Hepatocyte (in vitro differentiated cells): ENCODE data around the gene BZW1. TPM values are rescaled to one million over a fixed set of nuclear protein-coding genes. Genes with fewer than 3 reads are reported as not detected.
"Not testable (repeated sequence)": the region's sequence is repeated elsewhere in the genome, so short reads cannot be mapped to it uniquely, and the experiment has no call there.

Source experiments
- DNase-seq: peaks from one replicate; pipeline ENCODE4 v3.0.0-alpha.2; 2016; ENCODE audit warnings: low spot score
- H2AFZ ChIP-seq: fragments of 200-600 bp; sonication (generic); 2 replicates; pipeline ENCODE4 v1.6.0; 2016; ENCODE audit warnings: antibody characterized with exemption, mild to moderate bottlenecking
- H3K27ac ChIP-seq: fragments of 200-600 bp; sonication (generic); 2 replicates; pipeline ENCODE4 v1.5.1; 2016; ENCODE audit warnings: mild to moderate bottlenecking
- H3K27me3 ChIP-seq: fragments of 200-600 bp; sonication (generic); 2 replicates; pipeline ENCODE4 v1.6.1; 2016
- H3K36me3 ChIP-seq: fragments of 200-600 bp; sonication (generic); replicated peaks from 2 replicates; pipeline ENCODE4 v1.5.1; 2016; ENCODE audit warnings: low read depth; ENCODE audit not compliant: insufficient read depth
- H3K4me1 ChIP-seq: fragments of 200-600 bp; sonication (generic); 2 replicates; pipeline ENCODE4 v1.5.1; 2016; ENCODE audit warnings: mild to moderate bottlenecking, moderate library complexity; ENCODE audit not compliant: insufficient read depth
- H3K4me2 ChIP-seq: fragments of 200-600 bp; sonication (generic); 2 replicates; pipeline ENCODE4 v1.6.0; 2016
- H3K4me3 ChIP-seq: fragments of 200-600 bp; sonication (generic); 2 replicates; pipeline ENCODE4 v1.5.1; 2016; ENCODE audit warnings: mild to moderate bottlenecking
- H3K79me2 ChIP-seq: fragments of 200-600 bp; sonication (generic); 2 replicates; pipeline ENCODE4 v1.6.0; 2017; ENCODE audit warnings: mild to moderate bottlenecking
- H3K9me2 ChIP-seq: fragments of 200-600 bp; sonication (generic); replicated peaks from 2 replicates; pipeline ENCODE4 v1.6.0; 2017; ENCODE audit warnings: mild to moderate bottlenecking; ENCODE audit not compliant: insufficient read depth
- H3K9me3 ChIP-seq: fragments of 200-600 bp; sonication (generic); 2 replicates; pipeline ENCODE4 v1.5.1; 2016; ENCODE audit warnings: low read depth, mild to moderate bottlenecking
- H4K20me1 ChIP-seq: fragments of 200-600 bp; sonication (generic); 2 replicates; pipeline ENCODE4 v1.6.0; 2016; ENCODE audit warnings: mild to moderate bottlenecking; ENCODE audit not compliant: insufficient read depth, poor library complexity, severe bottlenecking
- EZH2 ChIP-seq: fragments of 200-600 bp; sonication (generic); IDR thresholded peaks from 2 replicates; pipeline ENCODE4 v1.6.1; 2016; ENCODE audit warnings: antibody characterized with exemption, mild to moderate bottlenecking, borderline replicate concordance
- EZH2phosphoT487 ChIP-seq: fragments of 200-600 bp; sonication (generic); IDR thresholded peaks from one replicate; pipeline ENCODE4 v1.6.1; 2018; ENCODE audit warnings: antibody characterized with exemption, mild to moderate bottlenecking, low read depth, moderate library complexity; ENCODE audit not compliant: unreplicated experiment, severe bottlenecking
- WGBS: methylation state at CpG from one replicate; pipeline ENCODE4 v1.1.6; 2016; ENCODE audit warnings: low lambda C conversion rate; ENCODE audit errors: missing lambda C conversion rate; 5-methylcytosine and 5-hydroxymethylcytosine counted together
- polyA plus RNA-seq: library from polyadenylated mRNA; unstranded; fragments of >200 nt; fragmentation: Nextera tagmentation; extraction: Ambion mirVana; gene quantifications from 2 replicates; pipeline ENCODE4 v1.2.1, GENCODE V29; 2016
- total RNA-seq: library from RNA; depleted of rRNA; stranded (reverse); fragments of >200 nt; gene quantifications from 2 replicates; pipeline ENCODE4 v1.2.3, GENCODE V29; 2014
- TF ChIP-seq, protein P1 (sequence below): fragments of 200-600 bp; sonication (generic); IDR thresholded peaks from 2 replicates; pipeline ENCODE4 v1.5.1; 2016; ENCODE audit warnings: antibody characterized with exemption, mild to moderate bottlenecking; ENCODE audit not compliant: poor library complexity

The BZW1 gene
- total and polyA plus RNA-seq, 2 experiments from 2014 or later, result 133 to 237 TPM

DNA sequence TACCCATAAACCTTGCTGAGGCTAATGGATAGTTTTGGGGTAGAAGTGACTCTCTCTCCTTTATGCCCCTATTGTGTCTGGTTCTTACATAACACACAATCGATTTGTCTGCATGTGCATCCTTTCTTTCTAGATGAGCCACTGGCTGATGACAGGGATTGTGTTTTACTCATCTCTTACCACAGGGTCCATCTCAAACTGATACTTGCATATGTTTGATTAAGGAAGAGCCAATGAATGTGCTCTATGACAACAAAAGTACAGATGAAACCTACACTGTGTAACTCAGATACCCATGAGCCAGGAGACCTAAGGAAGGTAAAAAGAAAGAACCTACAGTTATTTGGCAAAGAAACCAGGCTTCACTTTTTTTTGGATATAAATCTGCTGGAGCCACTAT lies 13.2 kb upstream of the BZW1 start:
- Histone ChIP-seq H3K4me3 (no peak overlapping the region), H3K9me2 (no peaks in the 10 kb centered on the region), H3K9me3 (no peaks in the 10 kb centered on the region), H3K27ac (no peak overlapping the region), H4K20me1 (no peaks in the 10 kb centered on the region), H3K27me3 (no peaks in the 10 kb centered on the region), H3K79me2 (no peaks in the 10 kb centered on the region), H3K36me3 (no peaks in the 10 kb centered on the region), H3K4me2 (no peak overlapping the region), H3K4me1 (peaks cover 4% of the 10 kb centered on the region), H2AFZ (no peak overlapping the region)
- no peak for DNase-seq
- 88% methylated on average over 1 of the region's 1 CpG for WGBS
- no peak for TF ChIP-seq EZH2phosphoT487
- TF ChIP-seq, protein P1, sequence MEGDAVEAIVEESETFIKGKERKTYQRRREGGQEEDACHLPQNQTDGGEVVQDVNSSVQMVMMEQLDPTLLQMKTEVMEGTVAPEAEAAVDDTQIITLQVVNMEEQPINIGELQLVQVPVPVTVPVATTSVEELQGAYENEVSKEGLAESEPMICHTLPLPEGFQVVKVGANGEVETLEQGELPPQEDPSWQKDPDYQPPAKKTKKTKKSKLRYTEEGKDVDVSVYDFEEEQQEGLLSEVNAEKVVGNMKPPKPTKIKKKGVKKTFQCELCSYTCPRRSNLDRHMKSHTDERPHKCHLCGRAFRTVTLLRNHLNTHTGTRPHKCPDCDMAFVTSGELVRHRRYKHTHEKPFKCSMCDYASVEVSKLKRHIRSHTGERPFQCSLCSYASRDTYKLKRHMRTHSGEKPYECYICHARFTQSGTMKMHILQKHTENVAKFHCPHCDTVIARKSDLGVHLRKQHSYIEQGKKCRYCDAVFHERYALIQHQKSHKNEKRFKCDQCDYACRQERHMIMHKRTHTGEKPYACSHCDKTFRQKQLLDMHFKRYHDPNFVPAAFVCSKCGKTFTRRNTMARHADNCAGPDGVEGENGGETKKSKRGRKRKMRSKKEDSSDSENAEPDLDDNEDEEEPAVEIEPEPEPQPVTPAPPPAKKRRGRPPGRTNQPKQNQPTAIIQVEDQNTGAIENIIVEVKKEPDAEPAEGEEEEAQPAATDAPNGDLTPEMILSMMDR, result no peak
- no peak for TF ChIP-seq EZH2

DNA sequence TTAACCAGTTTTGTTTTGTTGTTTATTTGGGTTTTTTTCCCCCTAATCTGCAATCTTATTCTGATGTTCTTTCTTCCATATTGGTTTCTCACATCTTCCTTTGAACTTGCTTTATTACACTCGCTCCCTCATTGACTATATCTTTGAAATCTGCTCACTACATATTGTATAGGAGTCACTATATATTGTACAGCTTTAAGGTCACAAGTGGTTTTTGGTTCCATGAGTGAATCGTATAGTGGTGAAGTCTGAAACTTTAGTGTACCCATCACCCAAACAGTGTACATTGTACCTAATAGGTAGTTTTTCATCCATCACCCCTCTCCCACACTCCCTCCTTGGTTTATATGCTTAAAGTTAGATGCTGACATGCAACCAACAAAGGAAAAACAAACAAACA lies 11.3 kb upstream of the BZW1 start:
- no peaks in the 10 kb centered on the region for H3K79me2 ChIP-seq
- no peak for TF ChIP-seq EZH2phosphoT487
- no peak for TF ChIP-seq EZH2
- TF ChIP-seq, protein P1, result no peak
- H3K4me1 ChIP-seq, result peaks cover 4% of the 10 kb centered on the region
- no peaks in the 10 kb centered on the region for H3K36me3 ChIP-seq
- H2AFZ ChIP-seq, result no peak overlapping the region
- H3K9me2 ChIP-seq, result no peaks in the 10 kb centered on the region
- WGBS, result 98% methylated on average over 2 of the region's 2 CpGs
- H3K27me3 ChIP-seq, result no peaks in the 10 kb centered on the region
- H3K9me3 ChIP-seq, result no peaks in the 10 kb centered on the region
- DNase-seq, result no peak
- no peak overlapping the region for H3K4me2 ChIP-seq
- no peak overlapping the region for H3K4me3 ChIP-seq
- H4K20me1 ChIP-seq, result no peaks in the 10 kb centered on the region
- no peak overlapping the region for H3K27ac ChIP-seq

DNA sequence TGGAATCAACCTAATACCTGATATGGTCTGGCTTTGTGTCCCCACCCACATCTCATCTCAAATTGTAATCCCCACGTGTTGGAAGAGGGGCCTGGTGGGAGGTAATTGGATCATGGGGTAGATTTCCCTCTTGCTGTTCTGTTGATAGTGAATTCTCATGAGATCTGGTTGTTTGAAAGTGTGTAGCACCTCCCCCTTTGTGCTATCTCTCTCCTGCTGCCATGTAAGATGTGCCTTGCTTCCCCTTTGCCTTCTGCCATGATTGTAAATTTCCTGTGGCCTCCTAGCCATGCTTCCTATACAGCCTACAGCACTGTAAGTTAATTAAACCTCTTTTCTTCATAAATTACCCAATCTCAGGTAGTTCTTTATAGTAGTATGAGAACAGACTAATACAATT lies 10.3 kb upstream of the BZW1 start:
- H3K4me3 ChIP-seq, DNase-seq, H4K20me1 ChIP-seq, H3K4me2 ChIP-seq, H3K27ac ChIP-seq, H2AFZ ChIP-seq, H3K9me3 ChIP-seq, H3K36me3 ChIP-seq, H3K27me3 ChIP-seq, H3K4me1 ChIP-seq, H3K9me2 ChIP-seq, H3K79me2 ChIP-seq: not testable (repeated sequence)
- WGBS, result no CpG with 5 or more reads among the region's 1 CpG

DNA sequence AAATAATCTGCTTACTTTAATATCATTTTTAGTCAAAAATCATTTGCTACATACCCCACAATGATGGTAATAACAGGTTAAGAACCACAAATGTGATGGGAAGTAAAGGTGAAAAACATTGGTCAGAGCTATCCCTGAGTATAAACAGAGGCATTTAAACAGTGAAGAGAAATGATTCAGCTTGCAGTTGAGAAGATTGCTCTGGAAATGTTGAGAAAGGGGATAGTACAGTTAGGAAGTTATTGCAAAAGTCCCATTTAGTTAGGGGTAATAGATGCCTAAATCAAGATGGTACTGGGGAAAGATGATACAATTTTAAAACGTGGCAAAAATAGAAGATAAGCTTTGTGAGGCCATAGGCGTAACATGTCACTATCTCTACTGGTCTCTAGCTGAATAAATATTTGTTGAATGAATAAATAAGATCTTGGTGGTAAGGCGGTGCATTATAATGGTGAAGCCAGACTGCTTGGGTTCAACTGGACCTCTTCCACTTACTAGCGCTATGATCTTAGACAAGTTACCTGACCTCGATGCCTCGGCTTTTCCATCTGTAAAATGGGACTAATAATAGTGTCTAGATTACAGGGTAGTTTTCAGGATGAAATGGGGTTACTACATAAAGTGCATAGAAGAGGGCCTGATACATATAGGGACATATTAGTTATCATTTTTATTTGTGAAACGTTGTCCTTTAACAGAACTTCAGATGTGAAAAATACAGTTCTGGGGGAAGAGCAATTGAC lies 2.0 kb upstream of the BZW1 start:
- no peak for TF ChIP-seq EZH2
- TF ChIP-seq EZH2phosphoT487, result no peak
- TF ChIP-seq, protein P1, result no peak
- Histone ChIP-seq H3K9me2 (no peaks in the 10 kb centered on the region), H3K4me3 (no peak overlapping the region), H3K4me2 (peak overlapping the region; percentile 72), H3K79me2 (peaks cover 29% of the 10 kb centered on the region), H3K4me1 (peaks cover 25% of the 10 kb centered on the region), H4K20me1 (peaks cover 21% of the 10 kb centered on the region), H2AFZ (peak overlapping the region; percentile 28), H3K27me3 (no peaks in the 10 kb centered on the region), H3K27ac (peak overlapping the region; percentile 93), H3K9me3 (no peaks in the 10 kb centered on the region), H3K36me3 (no peaks in the 10 kb centered on the region)
- WGBS, result 87% methylated on average over 7 of the region's 7 CpGs
- no peak for DNase-seq
